Measurements from ENCODE around the gene SRRM2.

Gene SRRM2

DNA sequence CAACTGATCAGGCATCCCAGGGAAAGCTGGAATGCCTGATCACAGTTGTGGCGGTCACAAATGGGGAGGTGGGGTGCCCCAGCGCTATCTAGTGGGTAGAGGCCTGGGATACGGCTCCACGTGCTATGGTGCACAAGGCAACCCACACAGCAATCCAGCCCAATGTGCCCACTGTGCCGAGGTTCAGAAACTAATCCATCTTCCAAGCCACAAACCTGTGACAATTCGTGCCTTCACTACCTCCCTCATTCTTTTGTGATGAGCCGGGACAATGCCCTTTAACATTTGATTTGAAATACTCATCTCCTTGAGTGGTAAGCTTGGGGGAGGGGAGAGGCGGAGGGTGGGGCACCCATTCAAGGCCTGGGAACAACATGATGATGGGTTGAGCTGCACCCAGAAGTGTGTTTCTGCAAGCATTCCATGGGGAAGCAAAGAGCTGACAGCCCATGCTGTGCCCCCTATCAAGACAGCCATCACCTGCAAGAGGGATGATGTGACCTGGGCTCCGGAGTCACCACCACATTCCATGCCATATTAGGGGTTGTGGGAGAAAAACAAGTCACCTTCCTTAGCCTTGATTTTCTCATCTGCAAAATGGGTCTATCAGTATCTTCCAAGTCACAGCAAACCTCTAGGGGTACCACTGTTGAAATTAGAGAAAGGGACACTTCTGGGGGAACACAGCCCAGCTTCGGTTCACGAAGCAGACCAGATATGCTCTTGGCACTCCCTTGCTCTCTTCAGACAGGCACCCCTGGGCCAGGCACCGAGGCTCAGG, 20.9 kb downstream of the SRRM2 start:
- H3K27ac ChIP-seq (ENCODE audit: low read length) = no peak overlapping the region
- H3K9ac ChIP-seq (ENCODE audit: low read length) = no peak overlapping the region
- H3K4me1 ChIP-seq (ENCODE audit: low read length) = peaks cover 13% of the 10 kb centered on the region; the same call in 1 of the 2 replicates
- H3K27me3 ChIP-seq (ENCODE audit: low read depth, low read length) = no peaks in the 10 kb centered on the region
- peaks cover 71% of the 10 kb centered on the region for H3K79me2 ChIP-seq (ENCODE audit: low read length)
- TF ChIP-seq, protein P1, sequence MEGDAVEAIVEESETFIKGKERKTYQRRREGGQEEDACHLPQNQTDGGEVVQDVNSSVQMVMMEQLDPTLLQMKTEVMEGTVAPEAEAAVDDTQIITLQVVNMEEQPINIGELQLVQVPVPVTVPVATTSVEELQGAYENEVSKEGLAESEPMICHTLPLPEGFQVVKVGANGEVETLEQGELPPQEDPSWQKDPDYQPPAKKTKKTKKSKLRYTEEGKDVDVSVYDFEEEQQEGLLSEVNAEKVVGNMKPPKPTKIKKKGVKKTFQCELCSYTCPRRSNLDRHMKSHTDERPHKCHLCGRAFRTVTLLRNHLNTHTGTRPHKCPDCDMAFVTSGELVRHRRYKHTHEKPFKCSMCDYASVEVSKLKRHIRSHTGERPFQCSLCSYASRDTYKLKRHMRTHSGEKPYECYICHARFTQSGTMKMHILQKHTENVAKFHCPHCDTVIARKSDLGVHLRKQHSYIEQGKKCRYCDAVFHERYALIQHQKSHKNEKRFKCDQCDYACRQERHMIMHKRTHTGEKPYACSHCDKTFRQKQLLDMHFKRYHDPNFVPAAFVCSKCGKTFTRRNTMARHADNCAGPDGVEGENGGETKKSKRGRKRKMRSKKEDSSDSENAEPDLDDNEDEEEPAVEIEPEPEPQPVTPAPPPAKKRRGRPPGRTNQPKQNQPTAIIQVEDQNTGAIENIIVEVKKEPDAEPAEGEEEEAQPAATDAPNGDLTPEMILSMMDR (IDR thresholded peaks at IDR 0.05; ENCODE audit: low read depth, low read length) = no peak
- no peak for TF ChIP-seq EZH2phosphoT487 (IDR thresholded peaks at IDR 0.05; ENCODE audit: low read depth)
- H2AFZ ChIP-seq (ENCODE audit: low read depth, low read length) = no peak overlapping the region
- peaks cover 32% of the 10 kb centered on the region for H4K20me1 ChIP-seq (ENCODE audit: insufficient read depth, low read length)
- H3K9me3 ChIP-seq (ENCODE audit: insufficient read depth, low read length) = no peaks in the 10 kb centered on the region
- peaks cover 43% of the 10 kb centered on the region for H3K36me3 ChIP-seq (replicated peaks; ENCODE audit: low read depth, low read length)
- H3K4me3 ChIP-seq (ENCODE audit: low read length) = no peak overlapping the region
- H3K4me2 ChIP-seq (ENCODE audit: low read length) = no peak overlapping the region

DNA sequence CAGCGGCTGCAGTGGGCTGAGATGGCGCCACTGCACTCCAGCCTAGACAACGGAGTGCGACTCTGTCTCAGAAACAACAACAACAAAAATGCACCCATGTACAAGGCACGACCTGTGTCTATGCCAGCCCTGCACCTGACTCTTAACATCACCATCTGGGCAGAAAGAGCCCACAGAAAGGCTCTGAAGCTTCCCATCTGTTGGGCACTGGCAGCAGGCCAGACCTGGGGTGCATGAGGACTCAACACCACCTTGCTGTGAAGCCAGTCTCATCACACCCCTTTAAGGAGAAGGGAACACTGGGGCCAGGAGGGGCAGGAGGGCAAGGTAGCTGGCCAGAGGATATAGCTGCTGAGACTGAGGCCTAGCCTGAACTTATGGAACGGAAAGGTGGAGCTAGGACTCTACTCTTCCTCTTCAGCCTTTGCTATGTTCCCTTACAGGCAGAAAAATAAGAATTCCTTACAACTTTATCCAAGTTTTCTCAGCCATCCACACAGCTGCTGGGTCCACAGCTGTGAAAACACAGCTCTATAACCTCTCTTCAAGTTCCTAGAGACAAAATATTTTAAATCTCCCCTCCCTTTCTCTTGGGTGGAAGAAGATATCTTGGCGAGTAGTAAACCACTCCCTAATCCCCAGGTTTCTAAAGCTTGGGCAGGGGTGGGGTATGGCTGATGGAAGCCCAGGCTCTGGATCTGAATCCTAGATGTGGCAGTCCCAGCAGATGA, 21.9 kb downstream of the SRRM2 start:
- TF ChIP-seq, protein P1 (IDR thresholded peaks at IDR 0.05; ENCODE audit: low read depth, low read length) = no peak
- no peak for TF ChIP-seq EZH2phosphoT487 (IDR thresholded peaks at IDR 0.05; ENCODE audit: low read depth)
- Histone ChIP-seq H3K27ac (ENCODE audit: low read length) (no peak overlapping the region), H3K4me1 (ENCODE audit: low read length) (peaks cover 18% of the 10 kb centered on the region; the same call in 1 of the 2 replicates), H2AFZ (ENCODE audit: low read depth, low read length) (no peak overlapping the region), H3K4me3 (ENCODE audit: low read length) (no peak overlapping the region), H3K4me2 (ENCODE audit: low read length) (no peak overlapping the region), H3K27me3 (ENCODE audit: low read depth, low read length) (no peaks in the 10 kb centered on the region), H3K79me2 (ENCODE audit: low read length) (peaks cover 68% of the 10 kb centered on the region), H4K20me1 (ENCODE audit: insufficient read depth, low read length) (peaks cover 28% of the 10 kb centered on the region), H3K36me3 (replicated peaks; ENCODE audit: low read depth, low read length) (peaks cover 35% of the 10 kb centered on the region), H3K9ac (ENCODE audit: low read length) (no peak overlapping the region), H3K9me3 (ENCODE audit: insufficient read depth, low read length) (no peaks in the 10 kb centered on the region)

DNA sequence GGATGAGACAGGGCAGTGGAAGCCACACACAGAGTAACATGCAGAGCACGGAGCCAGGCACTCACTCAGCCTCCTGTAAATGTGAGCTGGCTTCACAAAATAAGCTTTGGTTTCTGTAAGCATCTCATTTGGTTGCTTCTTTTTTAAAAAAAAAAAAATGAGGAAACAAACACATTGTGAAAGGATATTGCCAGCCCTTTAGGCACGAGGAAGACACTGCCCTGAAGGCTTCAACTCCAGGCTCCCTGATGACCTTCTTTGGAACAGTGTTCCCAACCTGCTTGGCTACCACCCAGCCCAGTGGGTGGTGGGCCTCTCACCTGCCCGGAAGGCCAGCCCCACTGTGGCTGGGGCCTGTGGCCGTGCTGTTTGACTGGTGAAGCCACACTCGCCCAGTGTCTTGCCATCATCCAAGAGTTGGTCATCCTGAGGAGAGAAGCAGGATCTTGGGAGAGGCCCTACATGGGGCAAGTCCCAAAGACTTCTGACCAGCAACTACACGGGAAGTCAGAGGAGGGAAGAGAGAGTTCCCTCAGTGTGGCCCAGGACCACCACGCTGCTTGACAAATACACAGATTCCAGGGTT, 22.8 kb downstream of the SRRM2 start:
- peaks cover 18% of the 10 kb centered on the region; the same call in 1 of the 2 replicates for H3K4me1 ChIP-seq (ENCODE audit: low read length)
- no peak overlapping the region for H2AFZ ChIP-seq (ENCODE audit: low read depth, low read length)
- H3K27me3 ChIP-seq (ENCODE audit: low read depth, low read length) = no peaks in the 10 kb centered on the region
- peaks cover 26% of the 10 kb centered on the region for H3K36me3 ChIP-seq (replicated peaks; ENCODE audit: low read depth, low read length)
- H3K4me2 ChIP-seq (ENCODE audit: low read length) = no peak overlapping the region; the same call in 1 of the 2 replicates
- H4K20me1 ChIP-seq (ENCODE audit: insufficient read depth, low read length) = peaks cover 22% of the 10 kb centered on the region
- H3K79me2 ChIP-seq (ENCODE audit: low read length) = peaks cover 62% of the 10 kb centered on the region
- H3K27ac ChIP-seq (ENCODE audit: low read length) = no peak overlapping the region
- H3K4me3 ChIP-seq (ENCODE audit: low read length) = no peak overlapping the region
- no peak for TF ChIP-seq EZH2phosphoT487 (IDR thresholded peaks at IDR 0.05; ENCODE audit: low read depth)
- TF ChIP-seq, protein P1 (IDR thresholded peaks at IDR 0.05; ENCODE audit: low read depth, low read length) = no peak
- H3K9ac ChIP-seq (ENCODE audit: low read length) = no peak overlapping the region
- no peaks in the 10 kb centered on the region for H3K9me3 ChIP-seq (ENCODE audit: insufficient read depth, low read length)
